HG03558 (cell line): ENCODE measurements around the gene LMAN1L.

Experiments used
- ATAC-seq: cut with Tn5 transposase; IDR thresholded peaks from one replicate; pipeline ENCODE4 v1.9.1; 2021; ENCODE audit warnings: moderate number of reproducible peaks; ENCODE audit not compliant: unreplicated experiment; ENCODE audit errors: extremely low read depth

LMAN1L gene

DNA sequence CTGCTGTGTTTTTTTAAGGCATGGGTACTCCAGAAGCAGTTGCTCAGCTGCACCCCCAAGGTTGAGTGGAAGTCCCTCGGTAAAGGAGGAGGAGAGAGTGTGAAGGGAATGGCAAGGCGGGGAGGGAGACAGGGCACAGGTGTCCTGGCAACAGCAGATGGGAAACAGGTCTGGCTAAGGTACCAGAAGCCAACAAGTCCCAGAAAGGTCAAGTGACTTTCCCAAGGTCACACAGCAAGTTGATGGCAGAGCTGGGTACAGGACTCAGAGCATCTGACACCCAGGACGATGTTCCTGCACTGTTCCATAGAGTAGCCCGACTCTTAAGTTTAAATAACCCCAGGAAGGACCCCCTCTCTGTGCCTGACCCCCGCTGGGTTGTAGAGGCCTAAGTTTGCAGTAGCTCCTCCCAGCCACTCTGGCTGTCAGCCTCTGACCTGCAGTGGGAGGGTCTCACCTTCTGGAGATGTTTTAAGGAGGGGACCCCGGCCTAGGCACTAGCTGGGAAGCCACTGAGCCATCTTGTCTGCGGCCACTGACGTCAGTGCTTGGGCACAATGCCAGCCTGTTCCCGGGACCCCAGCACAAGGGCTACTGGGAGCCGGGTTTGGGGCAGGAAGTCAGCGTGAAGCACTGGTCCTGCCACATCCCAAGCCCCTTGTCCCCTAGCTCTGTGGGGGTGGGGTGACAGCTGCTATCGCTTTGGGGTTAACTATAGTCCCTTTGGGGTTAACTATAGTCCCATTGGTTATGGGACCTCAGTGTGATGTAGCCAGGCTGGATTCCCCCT is 20.2 kb upstream of the LMAN1L start:
- ATAC-seq: no peak

DNA sequence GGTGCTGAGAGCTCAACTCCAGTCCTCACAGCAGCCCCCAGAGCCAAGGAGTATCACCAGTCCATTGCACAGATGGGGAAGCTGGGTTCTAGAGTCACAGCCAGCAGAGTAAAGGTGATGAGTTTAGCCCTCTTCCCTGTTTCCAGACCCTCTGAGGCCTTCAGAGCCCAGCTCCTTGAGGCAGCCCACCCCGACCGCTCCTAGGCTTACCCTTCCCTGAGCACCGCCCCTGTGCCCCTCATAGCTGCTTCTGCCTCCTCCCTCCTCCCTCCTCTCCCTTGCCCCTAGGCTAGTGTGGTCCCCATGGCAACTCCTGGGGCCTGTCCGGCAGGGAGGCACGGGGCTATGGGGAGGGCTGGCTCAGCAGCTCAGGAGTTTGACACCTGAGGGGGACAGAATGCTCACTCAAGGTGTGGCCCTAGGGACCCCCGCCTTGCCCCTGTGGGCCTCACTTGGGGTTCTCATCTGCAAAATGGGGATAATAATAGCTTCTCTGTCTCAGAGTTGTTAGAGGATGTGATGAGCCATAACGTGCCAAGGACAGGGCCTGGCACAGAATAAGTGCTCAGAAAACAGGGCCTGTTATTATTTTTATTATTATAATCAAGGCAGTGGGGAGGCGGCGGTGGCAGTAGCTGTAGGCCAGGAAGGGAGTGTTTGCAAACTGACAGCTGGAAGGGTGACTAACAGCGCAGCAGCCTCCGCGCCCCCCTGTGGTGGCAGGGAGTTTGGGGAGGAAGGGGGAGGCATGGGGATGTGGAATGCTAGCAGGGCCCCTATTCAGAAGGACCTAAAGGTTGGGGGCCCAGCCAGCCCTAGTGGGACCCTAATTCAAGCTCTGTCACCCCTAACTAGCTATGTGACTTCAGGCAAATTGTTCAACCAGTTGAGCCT is 19.3 kb upstream of the LMAN1L start:
- no peak for ATAC-seq

DNA sequence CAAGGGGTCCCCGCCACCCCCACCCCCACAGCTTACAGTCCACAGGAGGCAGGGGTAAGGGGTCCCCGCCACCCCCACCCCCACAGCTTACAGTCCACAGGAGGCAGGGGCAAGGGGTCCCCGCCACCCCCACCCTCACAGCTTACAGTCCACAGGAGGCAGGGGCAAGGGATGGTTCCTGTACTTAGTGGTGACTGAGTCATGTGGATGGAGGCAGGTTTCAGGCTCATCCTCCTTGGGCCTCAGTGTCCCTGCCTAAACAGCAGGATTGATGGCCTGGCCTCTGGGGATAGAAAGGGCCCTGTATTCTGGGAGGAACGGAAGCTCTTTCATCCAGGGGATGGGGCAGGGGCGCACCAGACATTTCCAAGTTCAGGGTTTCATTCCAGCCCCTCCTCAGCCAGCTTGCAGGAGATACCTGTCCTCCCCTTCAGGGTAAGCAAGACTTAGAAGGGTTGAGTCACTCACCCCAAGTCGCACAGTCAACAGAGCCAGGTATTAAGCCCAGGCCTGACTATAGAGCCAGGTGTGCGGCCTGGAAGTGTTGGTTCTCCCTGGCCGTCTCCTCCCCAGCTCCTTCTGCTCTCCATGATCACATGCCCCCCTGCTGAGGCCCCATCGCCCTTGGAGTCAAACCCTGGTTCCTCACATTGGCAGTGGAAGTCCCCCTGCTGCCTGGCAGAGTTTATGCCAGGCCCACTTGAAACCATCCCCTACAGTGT is 18.2 kb upstream of the LMAN1L start:
- no peak for ATAC-seq

DNA sequence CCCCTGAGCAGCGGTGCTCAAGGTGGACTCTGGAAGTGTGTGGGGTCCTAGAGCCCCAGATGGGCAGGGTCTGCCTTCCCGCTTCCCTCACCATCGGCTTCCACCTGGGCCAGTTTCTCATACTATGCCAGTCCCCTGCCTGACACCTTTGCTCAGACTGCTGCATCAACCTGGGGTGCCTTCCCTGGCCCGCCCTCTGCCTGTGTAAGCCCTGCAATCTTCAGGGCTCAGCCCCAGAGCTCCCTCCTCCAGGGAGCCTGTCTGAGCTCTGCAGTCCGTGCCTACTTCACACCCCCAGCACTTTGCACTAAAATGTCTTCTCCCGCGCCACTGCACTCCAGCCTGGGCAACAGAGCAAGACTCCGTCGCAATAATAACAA is 17.7 kb upstream of the LMAN1L start:
- no peak for ATAC-seq

DNA sequence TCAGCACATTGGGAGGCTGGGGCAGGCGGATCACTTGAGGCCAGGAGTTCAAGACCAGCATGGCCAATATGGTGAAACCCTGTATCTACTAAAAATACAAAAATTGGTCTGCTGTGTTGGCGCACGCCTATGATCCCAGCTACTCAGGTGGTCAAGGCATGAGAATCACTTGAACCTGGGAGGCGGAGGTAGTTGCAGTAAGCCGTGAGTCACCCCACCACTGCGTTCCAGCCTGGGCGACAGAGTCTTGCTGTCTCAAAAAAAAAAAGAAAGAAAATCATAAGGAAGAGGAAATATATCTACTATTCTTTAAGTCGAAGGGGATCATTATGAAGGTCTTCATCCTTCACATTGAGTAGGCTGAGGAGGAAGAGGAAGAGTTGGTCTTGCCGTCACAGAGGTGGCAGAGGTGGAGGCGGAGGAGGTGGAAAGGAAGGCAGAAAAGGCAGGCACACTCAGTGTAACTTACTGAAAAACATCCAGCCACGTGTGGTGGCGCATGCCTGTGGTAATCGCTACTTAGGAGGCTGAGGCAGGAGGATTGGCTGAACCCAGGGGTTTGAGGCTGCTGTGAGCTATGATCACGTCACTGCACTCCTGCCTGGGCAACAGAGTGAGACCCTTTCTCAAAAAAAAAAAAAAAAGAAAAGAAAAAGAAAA is 16.5 kb upstream of the LMAN1L start:
- no peak for ATAC-seq

GRCh38 chr15:74798388-74799254 is 14.0 kb upstream of the LMAN1L start:
- no peak for ATAC-seq

GRCh38 chr15:74799255-74799855 is 13.3 kb upstream of the LMAN1L start:
- ATAC-seq: no peak

DNA sequence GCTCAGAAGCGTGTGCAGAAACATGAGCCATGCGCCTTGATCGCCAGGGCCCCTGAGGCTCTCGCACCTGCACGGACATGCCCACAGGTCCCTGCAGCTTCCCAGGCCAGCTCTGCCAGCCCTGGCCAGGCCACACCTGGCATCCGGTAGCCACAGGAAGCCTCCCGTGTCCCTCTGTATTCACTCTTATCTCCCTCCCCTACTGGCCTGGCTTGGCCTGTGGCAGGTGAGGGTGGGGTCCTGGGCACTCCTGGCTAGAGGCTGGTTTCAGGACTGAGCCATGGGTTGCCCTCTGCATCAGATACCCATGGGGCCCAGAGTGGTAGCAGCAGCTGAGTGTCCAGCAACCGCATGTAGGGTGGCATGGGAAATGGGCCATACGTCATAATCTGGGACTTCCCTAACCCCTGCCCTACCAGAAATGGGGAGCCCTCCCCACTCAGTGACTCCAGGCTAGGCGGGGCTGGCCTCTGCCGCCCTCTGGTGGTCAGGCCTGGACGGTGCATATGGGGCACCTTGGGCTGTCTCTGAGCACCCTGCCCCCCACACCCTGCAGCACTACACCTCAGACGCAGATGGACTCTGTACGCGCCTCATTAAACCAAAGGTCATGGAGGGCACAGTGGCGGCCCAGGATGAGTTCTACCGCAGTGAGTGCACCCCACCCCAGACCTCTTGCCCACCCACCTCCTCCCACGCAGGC is 12.6 kb upstream of the LMAN1L start:
- no peak for ATAC-seq

DNA sequence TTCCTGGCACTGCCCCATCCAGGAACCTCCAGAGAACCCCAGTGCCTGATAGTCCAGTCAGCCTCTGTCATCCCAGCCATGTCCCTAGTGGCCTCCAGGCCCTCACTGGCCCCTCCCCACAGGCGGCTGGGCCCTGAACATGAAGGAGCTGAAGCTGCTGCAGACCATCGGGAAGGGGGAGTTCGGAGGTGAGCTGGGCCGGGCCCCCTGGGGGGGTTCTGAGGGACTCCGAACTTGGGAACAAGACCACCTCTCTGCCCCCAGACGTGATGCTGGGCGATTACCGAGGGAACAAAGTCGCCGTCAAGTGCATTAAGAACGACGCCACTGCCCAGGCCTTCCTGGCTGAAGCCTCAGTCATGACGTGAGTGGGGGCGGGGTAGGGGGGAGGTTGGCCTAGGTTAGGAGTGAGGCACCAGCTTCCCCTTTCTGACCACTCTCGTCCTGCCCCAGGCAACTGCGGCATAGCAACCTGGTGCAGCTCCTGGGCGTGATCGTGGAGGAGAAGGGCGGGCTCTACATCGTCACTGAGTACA is 12.0 kb upstream of the LMAN1L start:
- ATAC-seq: no peak

- no peak for ATAC-seq
These were observed 11.2 kb upstream of the LMAN1L start for GRCh38 chr15:74801311-74801997.

DNA sequence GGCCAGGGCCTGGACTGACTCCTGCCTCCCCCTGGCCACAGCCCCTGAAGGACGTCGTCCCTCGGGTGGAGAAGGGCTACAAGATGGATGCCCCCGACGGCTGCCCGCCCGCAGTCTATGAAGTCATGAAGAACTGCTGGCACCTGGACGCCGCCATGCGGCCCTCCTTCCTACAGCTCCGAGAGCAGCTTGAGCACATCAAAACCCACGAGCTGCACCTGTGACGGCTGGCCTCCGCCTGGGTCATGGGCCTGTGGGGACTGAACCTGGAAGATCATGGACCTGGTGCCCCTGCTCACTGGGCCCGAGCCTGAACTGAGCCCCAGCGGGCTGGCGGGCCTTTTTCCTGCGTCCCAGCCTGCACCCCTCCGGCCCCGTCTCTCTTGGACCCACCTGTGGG is 10.3 kb upstream of the LMAN1L start:
- no peak for ATAC-seq

DNA sequence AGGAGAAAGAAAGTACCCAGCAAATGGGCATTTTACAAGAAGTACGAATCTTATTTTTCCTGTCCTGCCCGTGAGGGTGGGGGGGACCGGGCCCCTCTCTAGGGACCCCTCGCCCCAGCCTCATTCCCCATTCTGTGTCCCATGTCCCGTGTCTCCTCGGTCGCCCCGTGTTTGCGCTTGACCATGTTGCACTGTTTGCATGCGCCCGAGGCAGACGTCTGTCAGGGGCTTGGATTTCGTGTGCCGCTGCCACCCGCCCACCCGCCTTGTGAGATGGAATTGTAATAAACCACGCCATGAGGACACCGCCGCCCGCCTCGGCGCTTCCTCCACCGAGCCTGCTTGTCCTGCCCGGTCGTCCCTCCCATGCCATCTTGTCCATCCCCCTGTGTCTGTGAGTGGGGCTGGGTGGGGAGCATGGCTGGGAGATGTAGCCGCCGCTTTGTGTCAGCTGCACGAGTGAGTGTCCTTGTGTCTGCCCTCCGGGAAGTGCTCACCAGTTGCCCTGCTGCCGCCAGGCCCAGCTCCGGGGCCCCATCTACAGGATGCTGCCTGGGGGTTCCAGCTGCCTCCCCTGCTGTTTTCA is 9.7 kb upstream of the LMAN1L start:
- ATAC-seq: no peak

- ATAC-seq: no peak
These were observed 7.7 kb upstream of the LMAN1L start for GRCh38 chr15:74804935-74805334.

GRCh38 chr15:74807282-74807681 is 5.4 kb upstream of the LMAN1L start:
- no peak for ATAC-seq

DNA sequence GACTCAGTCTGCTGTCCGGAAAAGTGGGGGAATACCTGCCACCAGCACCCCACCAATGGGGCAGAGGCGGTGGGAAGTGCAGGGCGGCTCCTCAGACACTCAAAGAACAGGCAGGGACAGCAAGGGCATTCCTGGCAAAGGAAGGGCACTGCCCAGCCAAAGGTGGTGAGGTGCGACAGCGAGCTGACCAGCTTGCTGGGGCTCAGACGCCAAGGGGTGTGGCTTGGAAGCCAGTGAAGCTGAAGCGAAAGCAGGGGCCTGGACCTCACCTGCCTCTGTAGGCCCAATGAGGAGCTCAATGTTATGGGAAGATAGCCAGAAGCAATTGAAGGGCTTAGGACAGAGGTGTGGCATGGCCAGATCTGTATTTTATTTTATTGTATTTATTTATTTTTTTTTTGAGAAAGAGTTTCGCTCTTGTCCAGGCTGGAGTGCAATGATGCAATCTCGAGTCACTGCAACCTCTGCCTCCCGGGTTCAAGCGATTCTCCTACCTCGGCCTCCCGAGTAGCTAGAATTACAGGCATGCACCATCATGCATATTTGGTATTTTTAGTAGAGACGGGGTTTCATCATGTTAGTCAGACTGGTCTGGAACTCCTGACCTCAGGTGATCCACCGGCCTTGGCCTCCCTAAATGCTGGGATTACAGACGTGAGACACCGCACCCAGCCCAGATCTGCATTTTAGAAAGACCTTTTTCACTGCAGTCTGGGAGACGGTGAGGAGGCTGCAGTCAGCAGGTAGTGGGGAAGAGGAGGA is 4.4 kb upstream of the LMAN1L start:
- ATAC-seq: no peak

GRCh38 chr15:74808840-74809229 is 3.8 kb upstream of the LMAN1L start:
- ATAC-seq: no peak

- no peak for ATAC-seq
These were observed 3.4 kb upstream of the LMAN1L start for GRCh38 chr15:74809242-74809641.
